Right lobe of liver (tissue), 6 donors: ENCODE results near the gene DCAF12L1. TPM values are rescaled to one million over a fixed set of nuclear protein-coding genes. Genes with fewer than 3 reads are reported as not detected.

Experiments
- ATAC-seq, 4 donors: fragments of 200-7000 bp; cut with Tn5 transposase; one replicate each; pipeline ENCODE4 v1.9.1; 2020; ENCODE audit warnings: mild to moderate bottlenecking in 4 of 4, moderate library complexity in 4 of 4
- DNase-seq, 3 donors: peaks; one replicate each; pipeline ENCODE4 v3.0.0-alpha.2; 2020
- H3K27ac ChIP-seq, 3 donors: fragments of 200-600 bp; one replicate each; pipeline ENCODE4 v1.8.0; 2022
- H3K27me3 ChIP-seq, 2 donors: fragments of 200-600 bp; one replicate each; pipeline ENCODE4 v1.8.0; 2022
- H3K36me3 ChIP-seq, 4 donors: fragments of 200-600 bp; sonication (generic) in 1 of 4; one replicate each; pipeline versions ENCODE4 v1.5.1 to v1.8.0; 2017 to 2022; ENCODE audit warnings: control low read depth in 1 of 4
- H3K4me1 ChIP-seq, 4 donors: fragments of 200-600 bp; sonication (generic) in 1 of 4; one replicate each; pipeline versions ENCODE4 v1.5.1 to v1.8.0; 2017 to 2022; ENCODE audit warnings: control low read depth in 1 of 4
- H3K4me3 ChIP-seq, 3 donors: fragments of 200-600 bp; one replicate each; pipeline ENCODE4 v1.8.0; 2022
- H3K9me3 ChIP-seq, 4 donors: fragments of 200-600 bp; sonication (generic) in 1 of 4; one replicate each; pipeline versions ENCODE4 v1.5.1 to v1.8.0; 2017 to 2022; ENCODE audit warnings: control low read depth in 1 of 4
- POLR2A ChIP-seq: fragments of 450-650 bp; IDR thresholded peaks from one replicate; pipeline ENCODE4 v1.6.1; 2017; ENCODE audit warnings: antibody characterized with exemption, mild to moderate bottlenecking
- WGBS: methylation state at CpG from one replicate; pipeline ENCODE4 v1.1.6; 2018; ENCODE audit warnings: low coverage, low lambda C conversion rate; ENCODE audit not compliant: insufficient coverage; ENCODE audit errors: missing lambda C conversion rate; 5-methylcytosine and 5-hydroxymethylcytosine counted together
- intact Hi-C, 2 donors: fragments of 100-400 bp; cut with DNase I; formaldehyde crosslinking; loops; one replicate each; pipeline versions ENCODE4 v1.11.2 to v1.14.1; 2022
- small RNA-seq, 2 experiments: library from RNA; depleted of rRNA; stranded (forward); fragments of <200 nt; gene quantifications; one replicate each; pipeline ENCODE3, GENCODE V24; 2016
- total RNA-seq, 6 experiments: library from RNA; depleted of rRNA in 2 of 6; stranded (reverse); fragments of >200 nt in 2 of 6; fragmentation: NEBNext Ultra II Directional in 3 of 6; extraction: Animal tissue kit (Norgen Biotek cat#: 25700) in 3 of 6; gene quantifications; one replicate each; pipeline versions ENCODE4 v1.1.0 to v1.2.4, GENCODE V29; 2016 to 2023
- TF ChIP-seq, protein P1 (sequence below), 4 donors: fragments of 200-600 bp in 3 of 4; fragments of 450-650 bp in 1 of 4; IDR thresholded peaks; one replicate each; pipeline versions ENCODE4 v1.5.1 to v1.8.0; 2016 to 2022; ENCODE audit warnings: antibody characterized with exemption in 4 of 4, mild to moderate bottlenecking in 2 of 4
- donor health status: DM: no; HTN: yes; CAD: no.
- donor health status: DM: no; HTN: no; CAD: no.
- donor health status: DM: no; HTN: no; CAD: no.
- donor health status: DM: no; HTN: yes; CAD: no.
- donor health status: DM: no; HTN: yes; CAD: no.

The DCAF12L1 gene
- total RNA-seq, 6 experiments from 2014 or later: not detected

DNA sequence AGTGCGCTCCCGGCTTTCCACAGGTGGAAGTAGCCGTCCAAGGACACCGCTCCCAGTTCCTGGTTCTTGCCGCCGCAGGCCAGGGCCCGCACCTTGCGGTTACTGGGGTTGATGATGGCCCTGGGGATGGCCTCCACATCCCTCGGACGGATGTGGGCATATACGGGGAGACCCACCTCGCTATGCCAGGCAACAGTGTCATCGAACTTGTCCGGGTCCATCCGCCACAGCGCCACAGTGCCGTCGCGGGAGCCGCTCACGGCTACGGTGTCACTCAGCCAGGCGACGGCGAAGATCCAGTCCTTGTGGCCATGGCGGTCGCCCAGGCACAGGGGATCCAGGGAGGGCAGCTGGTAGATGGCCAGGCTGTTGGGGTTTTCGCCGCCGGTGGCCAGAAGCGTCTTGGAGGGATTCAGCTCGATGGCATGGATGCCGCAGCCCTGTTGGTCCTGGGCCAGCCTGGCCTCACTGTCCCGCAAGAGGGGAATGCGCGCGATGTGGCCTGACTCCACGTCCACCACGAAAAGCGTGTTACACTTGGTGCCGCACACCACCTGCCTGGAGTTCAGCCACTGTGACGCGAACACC, 795 bp downstream of the DCAF12L1 start:
- H3K27me3 ChIP-seq: no peaks in the 10 kb centered on the region
- intact Hi-C loops: no loop called here
- no peak for TF ChIP-seq POLR2A
- TF ChIP-seq, protein P1, sequence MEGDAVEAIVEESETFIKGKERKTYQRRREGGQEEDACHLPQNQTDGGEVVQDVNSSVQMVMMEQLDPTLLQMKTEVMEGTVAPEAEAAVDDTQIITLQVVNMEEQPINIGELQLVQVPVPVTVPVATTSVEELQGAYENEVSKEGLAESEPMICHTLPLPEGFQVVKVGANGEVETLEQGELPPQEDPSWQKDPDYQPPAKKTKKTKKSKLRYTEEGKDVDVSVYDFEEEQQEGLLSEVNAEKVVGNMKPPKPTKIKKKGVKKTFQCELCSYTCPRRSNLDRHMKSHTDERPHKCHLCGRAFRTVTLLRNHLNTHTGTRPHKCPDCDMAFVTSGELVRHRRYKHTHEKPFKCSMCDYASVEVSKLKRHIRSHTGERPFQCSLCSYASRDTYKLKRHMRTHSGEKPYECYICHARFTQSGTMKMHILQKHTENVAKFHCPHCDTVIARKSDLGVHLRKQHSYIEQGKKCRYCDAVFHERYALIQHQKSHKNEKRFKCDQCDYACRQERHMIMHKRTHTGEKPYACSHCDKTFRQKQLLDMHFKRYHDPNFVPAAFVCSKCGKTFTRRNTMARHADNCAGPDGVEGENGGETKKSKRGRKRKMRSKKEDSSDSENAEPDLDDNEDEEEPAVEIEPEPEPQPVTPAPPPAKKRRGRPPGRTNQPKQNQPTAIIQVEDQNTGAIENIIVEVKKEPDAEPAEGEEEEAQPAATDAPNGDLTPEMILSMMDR (IDR thresholded peaks at IDR 0.05): no peak
- H3K4me3 ChIP-seq: no peak overlapping the region
- no peaks in the 10 kb centered on the region for H3K36me3 ChIP-seq
- no peak for DNase-seq
- H3K27ac ChIP-seq: no peak overlapping the region
- no peaks in the 10 kb centered on the region for H3K4me1 ChIP-seq
- 91% methylated on average over 4 of the region's 43 CpGs for WGBS
- peak in 1 of 4 donors; percentile 12 for ATAC-seq
- H3K9me3 ChIP-seq: no peaks in the 10 kb centered on the region

DNA sequence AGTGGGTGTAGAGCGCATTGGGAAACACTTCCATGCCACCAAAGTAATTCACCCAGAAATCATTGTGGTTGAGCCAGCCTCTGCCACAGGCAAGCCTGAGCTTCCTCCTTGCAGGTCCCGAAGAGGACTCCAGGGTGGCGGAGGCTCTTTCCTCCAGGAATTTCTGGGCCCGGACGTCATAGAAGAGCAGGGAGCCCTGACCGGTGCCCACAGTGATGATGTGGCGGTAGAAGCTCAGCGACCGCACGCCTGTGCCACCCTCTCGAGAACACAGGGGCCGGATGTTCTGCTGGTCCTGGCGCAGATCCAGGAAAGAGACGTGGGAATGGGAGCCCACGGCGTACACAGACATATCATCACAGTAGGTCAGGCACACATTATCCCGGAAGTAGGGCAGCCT, 1.3 kb downstream of the DCAF12L1 start:
- ATAC-seq (no peak), DNase-seq (peak in 1 of 3 donors; percentile 43)
- no peaks in the 10 kb centered on the region for H3K4me1 ChIP-seq
- 83% methylated on average over 1 of the region's 17 CpGs for WGBS
- H3K36me3 ChIP-seq: no peaks in the 10 kb centered on the region
- H3K27me3 ChIP-seq: no peaks in the 10 kb centered on the region
- intact Hi-C loops: no loop called here
- no peak for TF ChIP-seq POLR2A
- TF ChIP-seq, protein P1 (IDR thresholded peaks at IDR 0.05): no peak
- H3K27ac ChIP-seq: no peak overlapping the region
- H3K4me3 ChIP-seq: no peak overlapping the region
- H3K9me3 ChIP-seq: no peaks in the 10 kb centered on the region

DNA sequence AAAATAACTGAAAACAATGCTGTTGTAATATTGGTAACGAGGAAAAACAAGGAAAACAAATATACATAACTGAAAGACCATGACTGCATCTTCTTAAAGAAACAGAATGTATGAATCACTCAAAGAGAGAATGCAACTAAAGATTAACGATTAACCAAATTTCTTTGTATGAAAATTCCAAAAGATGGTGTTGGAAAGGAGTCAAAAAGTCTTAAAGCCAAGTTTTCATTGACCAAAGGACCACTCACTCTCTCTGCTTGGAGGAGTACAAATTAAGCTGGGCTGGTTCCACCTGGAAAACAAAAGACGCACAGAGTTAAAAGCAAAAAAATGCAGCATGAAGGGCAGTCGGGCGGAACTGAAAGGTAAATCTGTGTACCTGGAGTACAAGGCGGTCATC, 1.8 kb downstream of the DCAF12L1 start:
- no peak for DNase-seq
- H3K9me3 ChIP-seq: no peaks in the 10 kb centered on the region
- intact Hi-C loops: no loop called here
- H3K4me3 ChIP-seq: no peak overlapping the region
- WGBS: 42% methylated on average over 6 of the region's 6 CpGs
- no peak overlapping the region for H3K27ac ChIP-seq
- no peak for TF ChIP-seq POLR2A
- TF ChIP-seq, protein P1 (IDR thresholded peaks at IDR 0.05): no peak
- H3K36me3 ChIP-seq: no peaks in the 10 kb centered on the region
- H3K4me1 ChIP-seq: no peaks in the 10 kb centered on the region
- no peak for ATAC-seq
- no peaks in the 10 kb centered on the region for H3K27me3 ChIP-seq

DNA sequence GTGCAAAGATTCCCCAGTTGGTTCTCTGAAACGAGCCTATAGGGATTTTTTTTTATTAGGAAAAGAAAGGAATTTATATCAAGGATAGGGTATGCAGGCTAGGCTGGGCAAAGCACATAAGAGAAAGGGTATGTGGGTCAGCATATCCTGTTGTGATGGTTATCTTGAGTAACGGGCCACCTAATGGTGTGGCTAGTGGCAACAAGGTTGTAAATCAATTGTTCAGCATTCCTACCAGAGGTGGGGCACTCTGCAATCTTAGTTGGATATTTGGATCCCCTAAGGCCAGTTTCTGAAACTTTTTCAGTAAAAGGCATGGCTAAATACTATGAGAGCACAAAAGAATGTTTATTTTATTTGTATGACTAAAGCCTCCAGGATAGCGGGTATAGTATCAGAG, 42.7 kb downstream of the DCAF12L1 start:
- no peaks in the 10 kb centered on the region for H3K4me1 ChIP-seq
- ATAC-seq (no peak), DNase-seq (no peak)
- 47% methylated on average over 3 of the region's 3 CpGs for WGBS
- H3K27me3 ChIP-seq: no peaks in the 10 kb centered on the region
- no peaks in the 10 kb centered on the region for H3K36me3 ChIP-seq
- intact Hi-C loops: no loop called here
- TF ChIP-seq, protein P1 (IDR thresholded peaks at IDR 0.05): no peak
- TF ChIP-seq POLR2A: no peak
- H3K4me3 ChIP-seq: no peak overlapping the region
- no peaks in the 10 kb centered on the region for H3K9me3 ChIP-seq
- H3K27ac ChIP-seq: no peak overlapping the region

Small RNAs within 50 kb of the gene (small RNA-seq; reads per million reads assigned to genes)
- gene Z69908.1: 0 reads per million in 2 experiments
